Stimulated activated CD8-positive, alpha-beta memory T cell treated with anti-CD3 and anti-CD28 coated beads, Interleukin-15, amount 100 ng/mL, for 4 hours (primary cell): ENCODE data around the gene PRR23C.
"Not testable (repeated sequence)": the region's sequence is repeated elsewhere in the genome, so short reads cannot be mapped to it uniquely, and the experiment has no call there.

Experiments
- DNase-seq, 2 donors: peaks; one replicate each; pipeline ENCODE4 v3.0.0-alpha.2; 2020; ENCODE audit warnings: low read depth in 2 of 2

Gene PRR23C

GRCh38 chr3:139044366-139045210 lies at the start of gene PRR23C:
PRR23C (minus strand) TSS chr3:139044892; CDS start chr3:139044620, 272 bp downstream.
- no peak for DNase-seq

- no peak for DNase-seq
These were observed 49.1 kb upstream of the PRR23C start for GRCh38 chr3:139093840-139094239.

- no peak for DNase-seq
These were observed 44.0 kb upstream of the PRR23C start for GRCh38 chr3:139088462-139089324.

DNA sequence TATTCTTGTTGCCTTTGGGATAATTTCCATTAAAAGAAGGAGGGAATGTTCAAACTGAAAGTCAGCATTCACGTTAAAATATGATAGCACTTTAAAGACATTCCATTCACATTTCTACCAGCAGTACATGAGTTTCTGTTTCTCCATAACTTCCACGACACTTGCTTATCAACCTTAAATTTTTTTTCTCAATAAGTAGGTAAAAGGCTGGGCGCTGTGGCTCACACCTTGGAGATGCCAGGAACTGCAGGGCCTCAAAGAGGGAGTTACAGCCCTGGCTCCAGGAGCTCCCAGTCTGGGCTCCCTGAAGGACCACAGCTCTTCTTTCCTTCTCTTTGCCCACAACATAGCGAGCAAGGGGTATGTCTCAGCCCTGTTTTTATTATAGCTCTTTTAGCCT lies 42.9 kb upstream of the PRR23C start:
- DNase-seq, result no peak

DNA sequence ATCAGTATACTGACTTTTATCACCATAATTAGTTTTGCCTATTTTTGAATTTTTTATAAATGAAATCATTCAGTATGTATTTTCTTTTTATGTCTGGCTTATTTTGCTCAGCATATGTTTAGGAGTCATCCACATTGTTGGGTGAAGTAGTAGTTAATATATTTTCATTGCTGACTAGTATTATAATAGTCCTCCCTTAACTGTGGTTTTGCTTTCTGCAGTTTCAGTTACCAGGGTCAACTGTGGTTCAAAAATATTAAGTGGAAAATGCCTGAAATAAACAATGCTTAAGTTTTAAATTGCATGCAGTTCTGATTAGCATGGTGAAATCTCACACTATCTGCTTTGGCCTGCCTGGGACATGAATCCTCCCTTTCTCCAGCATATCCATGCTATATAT lies 39.5 kb upstream of the PRR23C start:
- DNase-seq, result no peak

DNA sequence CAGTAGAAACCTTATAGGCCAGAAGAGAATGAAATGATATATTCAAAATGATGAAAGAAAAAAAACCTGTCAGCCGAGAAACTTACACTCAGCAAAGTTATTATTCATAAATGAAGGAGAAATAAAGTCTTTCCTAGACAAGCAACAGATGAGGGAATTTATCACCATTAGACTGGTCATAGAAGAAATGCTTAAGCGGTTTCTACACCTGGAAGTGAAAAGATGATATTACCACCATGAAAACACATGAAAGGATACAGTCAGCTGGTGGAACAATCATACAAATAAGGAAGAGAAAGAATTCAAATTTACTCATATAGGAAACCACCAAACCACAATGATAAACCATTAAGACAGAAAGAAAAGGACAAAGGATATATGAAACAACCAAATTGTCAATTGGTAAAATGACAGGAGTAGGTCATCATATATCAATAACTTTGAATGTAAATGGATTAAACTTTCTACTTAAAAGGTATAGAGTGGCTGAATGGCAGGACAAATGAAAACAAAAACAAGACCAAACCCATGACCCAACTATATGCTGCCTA lies 29.9 kb upstream of the PRR23C start:
- DNase-seq, result no peak

DNA sequence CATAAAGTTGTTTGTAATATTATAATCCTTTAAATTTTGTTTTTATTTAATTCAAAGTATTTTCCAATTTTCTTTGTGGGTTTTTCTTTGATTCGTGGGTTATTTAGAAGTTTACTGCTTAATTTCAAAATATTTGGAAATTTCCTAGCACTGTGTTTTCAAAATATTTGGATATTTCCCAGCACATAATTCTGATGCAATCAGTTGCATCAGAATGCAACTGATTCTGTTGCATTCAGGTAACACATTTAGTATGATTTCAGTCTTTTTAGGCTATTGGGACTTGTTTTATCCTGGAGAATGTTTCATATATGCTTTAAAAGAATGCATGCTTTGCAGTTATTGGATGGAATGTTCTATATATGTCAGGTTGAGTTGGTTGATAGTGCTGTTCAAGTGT lies 18.2 kb upstream of the PRR23C start:
- no peak for DNase-seq

DNA sequence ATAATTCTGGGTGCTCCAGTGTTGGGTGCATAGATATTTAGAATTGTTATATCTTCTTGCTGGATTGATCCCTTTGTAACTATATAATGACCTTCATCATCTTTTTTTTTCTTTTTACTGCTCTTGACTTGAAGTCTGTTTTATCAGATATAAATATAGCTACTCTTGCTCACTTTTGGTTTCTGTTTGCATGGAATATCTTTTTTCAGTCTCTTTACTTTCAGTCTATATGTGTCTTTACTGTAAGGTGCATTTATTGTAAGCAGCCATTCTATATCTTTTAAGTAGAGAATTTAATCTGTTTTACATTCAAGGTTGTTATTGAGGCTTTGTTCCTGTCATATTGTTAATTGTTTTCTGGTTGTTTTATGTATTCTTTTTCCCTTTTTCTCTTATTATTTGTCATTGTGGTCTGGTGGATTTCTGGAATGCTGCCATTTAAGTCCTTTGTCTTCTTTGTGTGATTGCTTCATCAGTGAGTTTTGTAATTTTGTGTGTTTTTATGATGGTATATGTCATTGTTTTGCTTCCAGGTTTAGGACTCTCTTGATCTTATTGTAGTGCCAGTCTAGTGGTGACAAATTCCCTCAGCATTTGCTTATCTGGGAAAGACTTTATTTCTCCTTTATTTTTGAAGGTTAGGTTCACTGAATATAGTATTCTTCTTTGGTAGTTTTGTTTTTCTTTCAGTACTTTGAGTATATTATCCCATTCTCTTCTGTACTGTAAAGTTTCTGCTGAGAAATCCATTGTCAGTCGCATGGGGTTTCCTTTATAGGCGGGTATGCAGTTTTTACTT lies 8.3 kb upstream of the PRR23C start:
- DNase-seq, result no peak

GRCh38 chr3:139043554-139044365 lies 932 bp downstream of the PRR23C start:
- DNase-seq, result no peak

GRCh38 chr3:139037478-139037877 lies 7.2 kb downstream of the PRR23C start:
- no peak for DNase-seq

- no peak for DNase-seq
These were observed 12.2 kb downstream of the PRR23C start for GRCh38 chr3:139032326-139033002.

- not testable (repeated sequence) for DNase-seq
These were observed 14.1 kb downstream of the PRR23C start for GRCh38 chr3:139030576-139030975.

GRCh38 chr3:139024968-139025367 lies 19.7 kb downstream of the PRR23C start:
- DNase-seq, result no peak

DNA sequence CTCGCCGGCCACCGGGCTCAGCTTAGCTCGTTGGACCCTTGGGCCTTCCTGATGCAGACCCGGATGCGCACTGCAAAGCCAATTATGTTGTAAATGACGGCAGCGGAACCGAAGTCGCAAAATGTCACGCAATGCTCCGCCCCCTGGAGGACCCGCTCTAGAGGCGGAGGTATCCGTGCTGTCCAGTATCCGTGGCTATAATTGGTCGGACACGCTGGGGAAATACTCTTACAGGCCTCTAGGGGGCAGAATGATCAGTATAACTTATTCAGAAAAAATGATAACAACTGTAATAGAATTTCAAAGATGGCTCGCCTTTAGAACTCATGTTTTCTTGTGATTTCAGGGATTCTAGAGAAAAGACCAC lies 23.8 kb downstream of the PRR23C start, which contains the start of gene PRR23B:
PRR23B (minus strand) TSS at position 59 of the 367 bp plus-strand sequence. CDS start 265 bp downstream, outside the sequence.
- no peak for DNase-seq

DNA sequence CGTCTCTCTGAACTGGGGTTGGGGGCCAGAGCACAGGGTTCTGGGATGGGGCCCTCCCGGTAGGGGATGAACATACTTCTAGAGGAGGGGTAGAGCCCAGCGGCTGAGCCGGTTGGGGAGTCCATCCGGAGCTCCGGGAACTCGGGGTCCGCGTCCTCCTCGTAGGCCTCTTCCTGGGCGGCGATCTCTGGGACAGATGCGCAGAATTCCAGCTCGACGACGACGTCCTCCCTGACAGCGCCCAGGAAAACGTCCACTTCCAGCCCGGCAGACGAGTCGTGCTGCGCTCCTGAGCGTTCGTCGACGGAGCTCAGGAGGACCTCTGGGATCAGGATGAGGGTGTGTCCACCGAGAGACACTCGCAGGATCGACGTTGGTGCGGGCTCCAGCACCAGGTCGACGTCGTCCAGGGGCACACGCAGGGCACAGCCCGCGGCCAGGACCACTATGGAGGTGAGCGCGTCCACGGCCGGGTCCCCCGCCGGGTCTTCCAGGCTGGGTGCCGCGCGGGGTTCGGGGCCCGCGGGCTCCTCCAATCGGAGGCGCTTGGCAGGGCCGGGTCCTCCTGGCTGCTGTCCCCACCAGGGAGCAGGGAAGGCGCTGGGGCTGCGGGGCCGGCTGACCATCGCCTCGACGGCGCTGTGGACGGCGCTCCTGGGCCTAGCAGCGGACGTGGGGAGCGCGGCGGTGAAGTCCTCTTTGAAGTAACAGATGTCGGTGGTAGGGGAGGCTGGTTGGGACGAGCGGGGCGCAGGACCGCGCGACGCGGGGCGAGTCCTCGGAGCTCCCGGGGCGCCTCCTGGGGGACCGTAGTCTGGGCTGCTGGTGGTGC lies 24.4 kb downstream of the PRR23C start:
- no peak for DNase-seq

- no peak for DNase-seq
These were observed 28.2 kb downstream of the PRR23C start for GRCh38 chr3:139016430-139017048.

GRCh38 chr3:139006051-139006716 lies 38.5 kb downstream of the PRR23C start, which contains the start of gene PRR23A:
PRR23A (minus strand) TSS chr3:139006268; CDS start chr3:139006268, 0 bp downstream.
- no peak for DNase-seq

DNA sequence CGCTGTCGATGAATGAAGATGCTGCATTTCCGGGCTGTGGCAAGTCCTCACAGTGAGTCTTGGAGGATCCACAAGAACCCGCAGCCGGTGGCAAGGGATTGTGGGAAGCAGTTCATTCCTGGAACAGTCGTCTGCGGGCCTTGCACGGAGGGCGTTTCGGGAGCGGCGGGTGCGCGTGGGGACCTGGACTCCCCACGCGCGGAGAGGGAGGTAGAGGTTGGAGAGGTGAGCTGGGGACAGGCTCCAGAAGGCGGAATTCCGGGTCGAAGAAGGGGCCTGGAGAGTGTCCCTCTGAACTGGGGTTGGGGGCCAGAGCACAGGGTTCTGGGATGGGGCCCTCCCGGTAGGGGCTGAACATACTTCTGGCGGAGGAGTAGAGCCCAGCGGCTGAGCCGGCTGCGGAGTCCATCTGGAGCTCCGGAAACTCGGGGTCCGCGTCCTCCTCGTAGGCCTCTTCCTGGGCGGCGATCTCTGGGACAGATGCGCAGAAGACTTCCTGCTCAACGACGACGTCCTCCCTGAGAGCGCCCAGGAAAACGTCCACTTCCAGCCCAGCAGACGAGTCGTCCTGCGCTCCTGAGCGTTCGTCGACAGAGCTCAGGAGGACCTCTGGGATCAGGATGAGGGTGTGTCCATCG lies 39.2 kb downstream of the PRR23C start:
- DNase-seq, result no peak
